NCI-H69 (cell line): ENCODE data around the gene AVL9.
"Not testable (repeated sequence)": the region's sequence is repeated elsewhere in the genome, so short reads cannot be mapped to it uniquely, and the experiment has no call there.

Source experiments
- DNase-seq: peaks from one replicate; lab custom pipeline; 2025; lab: John Stamatoyannopoulos, UW

AVL9 gene

DNA sequence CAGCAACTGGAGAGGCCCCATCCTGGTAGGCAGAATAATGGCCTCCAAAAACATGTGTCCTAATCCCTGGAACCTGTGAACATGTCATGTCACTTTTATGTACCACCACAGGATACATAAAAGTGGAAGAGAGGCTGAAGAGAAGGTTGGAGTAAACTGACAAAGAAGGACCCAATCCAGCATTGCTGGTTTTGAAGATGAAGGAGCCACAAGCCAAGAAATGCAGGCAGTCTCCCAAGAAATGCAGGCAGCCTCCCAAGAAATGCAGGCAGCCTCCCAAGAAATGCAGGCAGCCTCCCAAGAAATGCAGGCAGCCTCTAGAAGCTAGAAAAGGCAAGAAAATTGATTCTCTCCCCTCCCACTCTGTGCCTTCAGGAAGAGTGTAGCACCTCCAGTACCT lies 142.3 kb downstream of the AVL9 start:
- not testable (repeated sequence) for DNase-seq
